Caco-2 (cell line): ENCODE data around the gene ZDHHC4. TPM values are rescaled to one million over a fixed set of nuclear protein-coding genes. Genes with fewer than 3 reads are reported as not detected.

Experiments
- BruUV-seq: library from RNA; stranded (reverse); fragments of 400-500 nt; replicated peaks from 2 replicates; lab custom pipeline; 2021; lab: Mats Ljungman, UMichigan
- CTCF ChIA-PET: fragments of 300-600 bp; sonication (Branson Sonifier 250); formaldehyde crosslinking; loops from one replicate; lab custom pipeline; 2022; ENCODE audit warnings: antibody characterized with exemption; lab: Charles Lee
- POLR2A ChIA-PET: fragments of 300-600 bp; sonication (Branson Sonifier 250); formaldehyde crosslinking; loops from one replicate; lab custom pipeline; 2022; ENCODE audit warnings: antibody characterized with exemption; lab: Charles Lee
- DNase-seq, 2 experiments: peaks; one replicate each; pipeline versions ENCODE4 v3.0.0 to v3.0.0-alpha.2; 2020 to 2022
- H3K27me3 ChIP-seq: replicated peaks from 2 replicates; pipeline ENCODE4 v1.6.0; 2011; ENCODE audit warnings: low read length; ENCODE audit not compliant: control insufficient read depth, insufficient read depth
- H3K36me3 ChIP-seq: 2 replicates; pipeline ENCODE4 v1.5.1; 2011; ENCODE audit warnings: low read length; ENCODE audit not compliant: control insufficient read depth, insufficient read depth
- H3K4me1 ChIP-seq: fragments of 250-450 bp; sonication (Bioruptor Pico); 2 replicates; pipeline ENCODE4 v1.5.1; 2020; ENCODE audit warnings: mild to moderate bottlenecking
- H3K4me3 ChIP-seq: 2 replicates; pipeline ENCODE4 v1.5.1; 2011; ENCODE audit warnings: low read depth, mild to moderate bottlenecking, control low read depth, low read length
- H3K9me3 ChIP-seq: fragments of 250-450 bp; sonication (Bioruptor Pico); 2 replicates; pipeline ENCODE4 v1.5.1; 2020; ENCODE audit warnings: mild to moderate bottlenecking, moderate library complexity
- H3K27ac Mint-ChIP-seq: one replicate; pipeline ENCODE4 v1.8.0; 2022; ENCODE audit warnings: mixed read lengths; ENCODE audit not compliant: unreplicated experiment
- H3K27me3 Mint-ChIP-seq: one replicate; pipeline ENCODE4 v1.8.0; 2022; ENCODE audit warnings: mixed read lengths; ENCODE audit not compliant: insufficient read depth, unreplicated experiment
- H3K36me3 Mint-ChIP-seq: one replicate; pipeline ENCODE4 v1.8.0; 2022; ENCODE audit warnings: mild to moderate bottlenecking, mixed read lengths; ENCODE audit not compliant: insufficient read depth, unreplicated experiment
- H3K4me1 Mint-ChIP-seq: one replicate; pipeline ENCODE4 v1.8.0; 2022; ENCODE audit warnings: low read depth, mixed read lengths; ENCODE audit not compliant: unreplicated experiment
- H3K4me3 Mint-ChIP-seq: one replicate; pipeline ENCODE4 v1.8.0; 2022; ENCODE audit warnings: mild to moderate bottlenecking, moderate library complexity, mixed read lengths; ENCODE audit not compliant: unreplicated experiment
- H3K9me3 Mint-ChIP-seq: one replicate; pipeline ENCODE4 v1.8.0; 2022; ENCODE audit warnings: mixed read lengths; ENCODE audit not compliant: unreplicated experiment
- intact Hi-C: fragments of 100-400 bp; cut with micrococcal nuclease; formaldehyde crosslinking; loops from one replicate; pipeline ENCODE4 v1.10.0; 2022; ENCODE audit not compliant: unreplicated experiment
- total RNA-seq: library from RNA; stranded (reverse); gene quantifications from 2 replicates; pipeline ENCODE4 v1.2.3, GENCODE V29; 2022
- TF ChIP-seq, protein P1 (sequence below), 2 experiments: fragments of 200-600 bp in 1 of 2; IDR thresholded peaks; 1 replicate in 1 of 2; 2 replicates in 1 of 2; pipeline versions ENCODE4 v1.5.1 to v1.8.0; 2011 to 2022; ENCODE audit warnings: antibody characterized with exemption in 1 of 2, control low read depth in 1 of 2, inconsistent platforms in 1 of 2, low read depth in 1 of 2, low read length in 1 of 2, mild to moderate bottlenecking in 1 of 2, moderate library complexity in 1 of 2; ENCODE audit not compliant: insufficient read depth in 1 of 2, severe bottlenecking in 1 of 2, unreplicated experiment in 1 of 2

The ZDHHC4 gene
- total RNA-seq, 1 experiment from 2014 or later = 78.9 TPM

DNA sequence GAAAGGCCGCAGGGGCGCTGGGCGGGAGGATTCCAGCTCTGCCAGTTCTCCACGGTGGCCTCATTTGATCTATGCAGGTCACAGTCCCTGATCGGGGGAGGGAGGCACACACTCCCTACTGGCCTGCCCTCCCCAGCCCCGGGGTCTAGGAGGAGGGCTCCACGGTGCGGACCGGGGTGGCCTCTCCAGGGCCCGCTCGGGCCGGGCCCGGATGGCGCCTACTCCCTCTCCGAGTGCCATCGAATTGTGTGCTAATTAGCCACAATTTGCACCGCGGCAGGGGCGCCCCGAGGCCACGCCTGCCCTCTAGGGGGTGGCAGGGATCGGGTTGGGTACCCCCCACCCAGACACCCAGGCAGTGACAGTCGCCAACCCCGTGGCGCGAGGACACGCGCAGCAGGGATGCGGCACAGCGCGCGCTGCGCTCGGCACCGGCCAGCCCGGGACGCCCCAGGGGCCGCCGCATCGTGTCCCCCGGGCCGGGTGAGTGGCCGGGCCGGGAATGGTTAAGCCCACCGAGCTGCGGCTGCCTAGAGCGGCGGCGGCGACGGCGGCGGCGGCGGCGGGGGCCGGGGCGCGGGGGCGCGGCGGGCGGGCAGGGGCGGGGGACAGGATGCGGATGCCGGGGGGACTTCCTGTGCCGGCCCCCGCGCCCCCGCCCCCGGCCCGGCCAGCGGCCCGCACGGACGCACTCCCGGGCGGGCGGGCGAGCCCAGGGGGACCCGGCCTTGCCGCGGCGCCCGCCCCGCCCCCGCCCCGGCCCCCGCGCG is 37.9 kb downstream of the ZDHHC4 start, which contains the start of gene ZNF853:
TSS of gene ZNF853 (plus strand) at position 658 of the 770 bp plus-strand sequence. CDS start 565 bp downstream, outside the sequence.
- no peaks in the 10 kb centered on the region for H3K9me3 ChIP-seq
- intact Hi-C loops = loop anchor here (10.0 kb wide), 1 partner anchor 320 kb away; no protein-coding TSS in a partner anchor
- H3K27me3 ChIP-seq = no peaks in the 10 kb centered on the region
- Mint-ChIP-seq H3K4me3 (peak within 1 kb of the TSS; percentile 76), H3K36me3 (peaks cover 5% of the 10 kb centered on the region), H3K27me3 (no peaks in the 10 kb centered on the region), H3K9me3 (no peaks in the 10 kb centered on the region), H3K4me1 (no peaks in the 10 kb centered on the region), H3K27ac (no peak within 1 kb of the TSS)
- peak within 1 kb of the TSS; percentile 61 for H3K4me3 ChIP-seq
- POLR2A ChIA-PET = no interaction called here
- TF ChIP-seq, protein P1, sequence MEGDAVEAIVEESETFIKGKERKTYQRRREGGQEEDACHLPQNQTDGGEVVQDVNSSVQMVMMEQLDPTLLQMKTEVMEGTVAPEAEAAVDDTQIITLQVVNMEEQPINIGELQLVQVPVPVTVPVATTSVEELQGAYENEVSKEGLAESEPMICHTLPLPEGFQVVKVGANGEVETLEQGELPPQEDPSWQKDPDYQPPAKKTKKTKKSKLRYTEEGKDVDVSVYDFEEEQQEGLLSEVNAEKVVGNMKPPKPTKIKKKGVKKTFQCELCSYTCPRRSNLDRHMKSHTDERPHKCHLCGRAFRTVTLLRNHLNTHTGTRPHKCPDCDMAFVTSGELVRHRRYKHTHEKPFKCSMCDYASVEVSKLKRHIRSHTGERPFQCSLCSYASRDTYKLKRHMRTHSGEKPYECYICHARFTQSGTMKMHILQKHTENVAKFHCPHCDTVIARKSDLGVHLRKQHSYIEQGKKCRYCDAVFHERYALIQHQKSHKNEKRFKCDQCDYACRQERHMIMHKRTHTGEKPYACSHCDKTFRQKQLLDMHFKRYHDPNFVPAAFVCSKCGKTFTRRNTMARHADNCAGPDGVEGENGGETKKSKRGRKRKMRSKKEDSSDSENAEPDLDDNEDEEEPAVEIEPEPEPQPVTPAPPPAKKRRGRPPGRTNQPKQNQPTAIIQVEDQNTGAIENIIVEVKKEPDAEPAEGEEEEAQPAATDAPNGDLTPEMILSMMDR (IDR thresholded peaks at IDR 0.05; ENCODE audit: insufficient read depth in 1 of 2, low read depth in 1 of 2, low read length in 1 of 2, severe bottlenecking in 1 of 2, unreplicated experiment in 1 of 2) = no peak
- H3K4me1 ChIP-seq = peaks cover 16% of the 10 kb centered on the region
- peak in 1 of 2 experiments; percentile 62 for DNase-seq
- H3K36me3 ChIP-seq = no peaks in the 10 kb centered on the region
- no TSS peak for BruUV-seq
- CTCF ChIA-PET = interaction anchor here (0.6 kb wide), 1 partner anchor 25 kb away, joined by 3 read pairs; no protein-coding TSS in a partner anchor

DNA sequence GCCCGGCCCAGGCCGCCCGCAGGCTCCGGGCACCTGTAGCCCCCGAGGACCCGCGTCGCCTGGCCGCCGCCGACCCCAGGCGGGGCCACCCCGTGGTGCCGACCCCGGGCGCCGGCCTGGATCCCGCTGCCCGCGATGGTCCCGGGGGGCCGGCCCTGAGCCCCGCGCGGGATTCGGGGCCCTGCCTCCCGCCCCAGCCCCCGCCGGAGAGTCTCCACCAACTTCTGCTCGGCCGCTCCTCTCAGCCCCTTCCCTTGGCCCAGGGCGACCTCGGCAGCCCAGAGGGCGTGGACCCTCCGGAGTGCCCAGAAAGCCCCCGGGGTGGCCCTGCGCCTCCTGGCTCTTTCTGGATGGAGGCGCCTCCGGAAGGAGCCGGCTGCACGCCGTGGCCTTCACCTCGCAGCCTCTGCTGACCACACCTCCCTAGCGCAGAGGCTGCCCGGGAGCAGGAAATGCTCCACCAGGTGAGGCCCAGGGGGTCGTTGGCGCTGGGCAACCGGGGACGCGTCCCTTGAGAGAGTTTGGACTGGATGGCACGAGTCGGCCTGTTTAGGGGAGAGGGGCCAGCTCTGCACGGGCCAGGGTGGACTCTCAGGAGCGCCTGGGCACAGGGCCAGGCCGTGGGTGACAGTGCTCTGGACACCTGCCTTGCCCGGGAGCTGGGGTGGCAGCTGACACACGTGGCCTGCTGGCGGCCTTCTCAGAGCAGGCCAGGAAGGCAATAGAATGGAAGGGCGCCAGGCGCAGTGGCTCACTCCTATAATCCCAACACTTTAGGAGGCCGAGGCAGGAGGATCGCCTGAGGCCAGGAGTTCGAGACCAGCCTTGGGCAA is 38.7 kb downstream of the ZDHHC4 start:
- H3K9me3 Mint-ChIP-seq = no peaks in the 10 kb centered on the region
- no peaks in the 10 kb centered on the region for H3K27me3 Mint-ChIP-seq
- ChIA-PET CTCF (no interaction called here), POLR2A (no interaction called here)
- DNase-seq = peak in 1 of 2 experiments; percentile 47
- H3K27ac Mint-ChIP-seq = no peak overlapping the region
- BruUV-seq = no TSS peak
- H3K36me3 ChIP-seq = no peaks in the 10 kb centered on the region
- H3K36me3 Mint-ChIP-seq = no peaks in the 10 kb centered on the region
- peak overlapping the region; percentile 61 for H3K4me3 ChIP-seq
- peak overlapping the region; percentile 76 for H3K4me3 Mint-ChIP-seq
- H3K27me3 ChIP-seq = no peaks in the 10 kb centered on the region
- TF ChIP-seq, protein P1 (IDR thresholded peaks at IDR 0.05; ENCODE audit: insufficient read depth in 1 of 2, low read depth in 1 of 2, low read length in 1 of 2, severe bottlenecking in 1 of 2, unreplicated experiment in 1 of 2) = no peak
- no peaks in the 10 kb centered on the region for H3K4me1 Mint-ChIP-seq
- H3K9me3 ChIP-seq = no peaks in the 10 kb centered on the region
- intact Hi-C loops = loop anchor here (10.0 kb wide), 1 partner anchor 319 kb away; no protein-coding TSS in a partner anchor
- peaks cover 16% of the 10 kb centered on the region for H3K4me1 ChIP-seq
